Breast epithelium (tissue), 4 donors: ENCODE measurements around the gene RAP2A. TPM values are rescaled to one million over a fixed set of nuclear protein-coding genes. Genes with fewer than 3 reads are reported as not detected.

ENCODE experiments used
- DNase-seq, 2 donors: peaks; one replicate each; pipeline ENCODE4 v3.0.0-alpha.2; 2019; ENCODE audit warnings: low spot score in 2 of 2
- H3K27ac ChIP-seq, 2 donors: fragments of 200-600 bp; sonication (generic) in 1 of 2; one replicate each; pipeline ENCODE4 v1.5.1; 2016 to 2019; ENCODE audit warnings: mild to moderate bottlenecking in 1 of 2
- H3K27me3 ChIP-seq, 2 donors: fragments of 200-600 bp; sonication (generic) in 1 of 2; one replicate each; pipeline versions ENCODE4 v1.5.1 to v1.6.0; 2017 to 2019; ENCODE audit warnings: control low read depth in 1 of 2, mild to moderate bottlenecking in 1 of 2
- H3K36me3 ChIP-seq: fragments of 200-600 bp; one replicate; pipeline ENCODE4 v1.5.1; 2019
- H3K4me1 ChIP-seq, 2 donors: fragments of 200-600 bp; sonication (generic); one replicate each; pipeline ENCODE4 v1.5.1; 2016 to 2019; ENCODE audit warnings: control low read depth in 1 of 2
- H3K4me3 ChIP-seq, 3 donors: fragments of 200-600 bp; sonication (generic); 1 replicate in 2 of 3; 2 replicates in 1 of 3; pipeline ENCODE4 v1.5.1; 2016 to 2019; ENCODE audit warnings: mild to moderate bottlenecking in 3 of 3, moderate library complexity in 2 of 3
- H3K9me3 ChIP-seq, 2 donors: fragments of 200-600 bp; sonication (generic) in 1 of 2; one replicate each; pipeline ENCODE4 v1.5.1; 2016 to 2019; ENCODE audit warnings: control low read depth in 1 of 2
- POLR2A ChIP-seq: fragments of 450-650 bp; IDR thresholded peaks from one replicate; pipeline ENCODE4 v1.6.1; 2016; ENCODE audit warnings: antibody characterized with exemption, mild to moderate bottlenecking, moderate library complexity
- POLR2AphosphoS5 ChIP-seq, 3 donors: sonication (generic); formaldehyde crosslinking; IDR thresholded peaks; one replicate each; pipeline ENCODE4 v1.6.1; 2017; ENCODE audit warnings: antibody characterized with exemption in 3 of 3
- intact Hi-C: fragments of 100-400 bp; cut with DNase I; formaldehyde crosslinking; loops from one replicate; pipeline ENCODE4 v1.15.1; 2023; ENCODE audit warnings: low total_unique reads
- total RNA-seq, 3 donors: library from RNA; depleted of rRNA; stranded (reverse); fragments of >200 nt; gene quantifications; one replicate each; pipeline ENCODE4 v1.1.0, GENCODE V29; 2016
- TF ChIP-seq, protein P1 (sequence below), 3 donors: fragments of 450-650 bp; IDR thresholded peaks; one replicate each; pipeline ENCODE4 v1.5.1; 2016 to 2017; ENCODE audit warnings: antibody characterized with exemption in 3 of 3, mild to moderate bottlenecking in 3 of 3, moderate library complexity in 3 of 3

Gene RAP2A
- 10 to 100 TPM; 19.0 to 32.8 (median 20.0) TPM for total RNA-seq

DNA sequence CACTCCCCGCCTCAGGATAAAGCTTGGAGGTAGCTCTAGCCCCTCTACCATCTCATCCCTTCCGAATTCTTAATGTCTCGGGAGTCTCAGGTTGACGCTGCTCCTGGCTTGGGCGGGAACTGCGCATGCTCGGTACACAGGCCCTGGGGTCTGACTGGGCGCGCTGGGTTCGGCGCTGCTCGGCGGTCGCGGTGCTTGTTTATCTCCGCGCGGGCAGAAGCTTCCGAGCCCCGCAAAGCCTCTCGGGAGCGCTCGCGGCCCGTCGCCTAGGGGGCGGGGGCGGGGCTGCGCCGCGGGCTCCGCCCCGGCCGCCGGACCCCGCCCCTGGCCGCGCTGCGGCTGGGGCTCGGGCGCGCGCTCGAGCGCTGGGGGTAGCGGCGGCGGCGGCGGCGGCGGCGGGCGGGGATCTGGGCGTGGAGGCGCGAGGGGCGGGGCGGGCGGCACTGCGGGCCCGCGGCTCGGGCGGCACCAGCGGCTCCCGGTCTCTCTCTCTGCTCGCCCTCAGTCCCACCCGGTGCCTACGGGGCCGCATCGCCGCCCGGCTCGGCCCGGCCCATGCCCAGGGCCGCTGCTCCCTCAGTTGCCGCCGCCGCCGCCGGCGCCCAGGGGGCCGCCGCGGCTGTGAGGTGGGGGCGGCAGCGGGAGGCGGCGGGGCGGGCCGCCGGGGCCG, at the start of gene RAP2A:
Gene RAP2A (plus strand): TSS at position 443 of the 670 bp plus-strand sequence. CDS start 302 bp downstream, outside the sequence.
- intact Hi-C loops: no loop called here
- DNase-seq: peak; percentile 82
- Histone ChIP-seq H3K9me3 (no peaks in the 10 kb centered on the region), H3K36me3 (no peaks in the 10 kb centered on the region), H3K4me1 (peaks cover 0 to 5% of the 10 kb centered on the region in 2 donors), H3K27me3 (no peaks in the 10 kb centered on the region), H3K27ac (peak within 1 kb of the TSS; percentile 99), H3K4me3 (peak within 1 kb of the TSS; percentile 81 to 88 (median 87))
- TF ChIP-seq POLR2AphosphoS5 (IDR thresholded peaks at IDR 0.05): peak; percentile 72 to 79 (median 76)
- TF ChIP-seq POLR2A: peak; percentile 38
- TF ChIP-seq, protein P1, sequence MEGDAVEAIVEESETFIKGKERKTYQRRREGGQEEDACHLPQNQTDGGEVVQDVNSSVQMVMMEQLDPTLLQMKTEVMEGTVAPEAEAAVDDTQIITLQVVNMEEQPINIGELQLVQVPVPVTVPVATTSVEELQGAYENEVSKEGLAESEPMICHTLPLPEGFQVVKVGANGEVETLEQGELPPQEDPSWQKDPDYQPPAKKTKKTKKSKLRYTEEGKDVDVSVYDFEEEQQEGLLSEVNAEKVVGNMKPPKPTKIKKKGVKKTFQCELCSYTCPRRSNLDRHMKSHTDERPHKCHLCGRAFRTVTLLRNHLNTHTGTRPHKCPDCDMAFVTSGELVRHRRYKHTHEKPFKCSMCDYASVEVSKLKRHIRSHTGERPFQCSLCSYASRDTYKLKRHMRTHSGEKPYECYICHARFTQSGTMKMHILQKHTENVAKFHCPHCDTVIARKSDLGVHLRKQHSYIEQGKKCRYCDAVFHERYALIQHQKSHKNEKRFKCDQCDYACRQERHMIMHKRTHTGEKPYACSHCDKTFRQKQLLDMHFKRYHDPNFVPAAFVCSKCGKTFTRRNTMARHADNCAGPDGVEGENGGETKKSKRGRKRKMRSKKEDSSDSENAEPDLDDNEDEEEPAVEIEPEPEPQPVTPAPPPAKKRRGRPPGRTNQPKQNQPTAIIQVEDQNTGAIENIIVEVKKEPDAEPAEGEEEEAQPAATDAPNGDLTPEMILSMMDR (IDR thresholded peaks at IDR 0.05): no peak

DNA sequence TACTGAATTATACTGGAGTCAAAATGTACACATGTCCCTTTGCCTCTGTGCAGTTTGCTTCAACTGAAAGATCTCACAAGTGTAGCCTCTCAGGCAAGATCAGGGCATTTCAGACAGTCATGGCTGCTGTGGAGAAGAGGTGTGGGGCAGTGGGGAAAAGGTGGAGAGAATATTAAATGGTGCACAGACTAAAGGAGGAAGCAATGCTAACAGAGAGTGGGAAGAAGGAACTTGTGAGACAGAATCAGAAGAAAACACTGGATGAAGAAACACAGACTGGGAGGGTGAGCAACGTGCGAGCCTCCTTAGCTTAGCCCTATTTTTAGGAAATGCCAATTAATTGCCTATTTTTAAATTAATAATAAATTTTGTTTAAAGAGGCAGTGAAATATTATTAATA, 49.6 kb upstream of the RAP2A start:
- no peak for DNase-seq
- H3K9me3 ChIP-seq: no peaks in the 10 kb centered on the region
- TF ChIP-seq POLR2A (no peak), POLR2AphosphoS5 (IDR thresholded peaks at IDR 0.05) (no peak)
- TF ChIP-seq, protein P1 (IDR thresholded peaks at IDR 0.05): no peak
- H3K4me3 ChIP-seq: no peak overlapping the region
- no peaks in the 10 kb centered on the region for H3K27me3 ChIP-seq
- intact Hi-C loops: no loop called here
- no peak overlapping the region for H3K27ac ChIP-seq
- no peaks in the 10 kb centered on the region for H3K4me1 ChIP-seq
- H3K36me3 ChIP-seq: no peaks in the 10 kb centered on the region

DNA sequence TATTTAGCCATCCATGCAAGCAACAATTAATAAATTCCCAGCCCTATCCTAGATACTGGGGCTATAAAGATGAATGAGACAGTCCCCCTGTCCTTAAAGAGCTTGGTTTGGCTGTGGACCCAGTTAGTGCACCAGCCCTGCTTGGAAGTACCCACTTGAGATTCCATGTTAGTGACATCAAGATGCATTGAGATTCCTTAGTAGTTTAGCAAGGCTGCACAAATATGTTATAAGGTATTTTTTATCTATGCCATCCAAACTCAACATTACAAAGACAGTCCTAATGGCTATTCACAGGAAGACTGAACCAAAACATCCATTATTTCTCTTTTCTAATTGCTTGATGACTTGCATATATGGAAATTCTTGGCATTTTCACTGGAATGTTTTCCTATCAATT, 48.8 kb upstream of the RAP2A start:
- Histone ChIP-seq H3K4me1 (no peaks in the 10 kb centered on the region), H3K27ac (no peak overlapping the region), H3K36me3 (no peaks in the 10 kb centered on the region), H3K9me3 (no peaks in the 10 kb centered on the region), H3K4me3 (no peak overlapping the region), H3K27me3 (no peaks in the 10 kb centered on the region)
- TF ChIP-seq, protein P1 (IDR thresholded peaks at IDR 0.05): no peak
- TF ChIP-seq POLR2AphosphoS5 (IDR thresholded peaks at IDR 0.05): no peak
- TF ChIP-seq POLR2A: no peak
- no peak for DNase-seq
- intact Hi-C loops: no loop called here

DNA sequence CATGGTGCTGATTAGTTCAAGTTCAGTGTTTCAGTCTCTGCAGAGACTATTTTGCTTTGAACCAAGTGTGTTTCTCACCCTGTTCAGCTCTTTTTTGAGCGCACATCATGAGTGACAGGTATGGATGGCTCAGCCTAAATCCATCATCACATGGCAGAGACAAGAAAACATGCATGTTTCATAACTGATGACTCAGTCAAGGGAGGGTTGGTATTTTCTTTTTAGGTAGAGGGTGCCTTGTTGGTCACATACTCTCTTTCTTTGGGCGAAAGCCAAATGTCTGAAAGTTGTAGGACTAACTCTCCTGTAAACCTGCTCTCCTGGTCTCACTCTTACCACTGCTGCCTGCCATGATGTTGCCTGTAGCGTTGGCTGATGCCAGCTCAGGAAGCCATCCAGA, 48.1 kb upstream of the RAP2A start:
- Histone ChIP-seq H3K9me3 (no peaks in the 10 kb centered on the region), H3K36me3 (no peaks in the 10 kb centered on the region), H3K4me3 (no peak overlapping the region), H3K27ac (no peak overlapping the region), H3K4me1 (no peaks in the 10 kb centered on the region), H3K27me3 (no peaks in the 10 kb centered on the region)
- intact Hi-C loops: no loop called here
- DNase-seq: no peak
- TF ChIP-seq POLR2AphosphoS5 (IDR thresholded peaks at IDR 0.05): no peak
- TF ChIP-seq, protein P1 (IDR thresholded peaks at IDR 0.05): no peak
- TF ChIP-seq POLR2A: no peak

DNA sequence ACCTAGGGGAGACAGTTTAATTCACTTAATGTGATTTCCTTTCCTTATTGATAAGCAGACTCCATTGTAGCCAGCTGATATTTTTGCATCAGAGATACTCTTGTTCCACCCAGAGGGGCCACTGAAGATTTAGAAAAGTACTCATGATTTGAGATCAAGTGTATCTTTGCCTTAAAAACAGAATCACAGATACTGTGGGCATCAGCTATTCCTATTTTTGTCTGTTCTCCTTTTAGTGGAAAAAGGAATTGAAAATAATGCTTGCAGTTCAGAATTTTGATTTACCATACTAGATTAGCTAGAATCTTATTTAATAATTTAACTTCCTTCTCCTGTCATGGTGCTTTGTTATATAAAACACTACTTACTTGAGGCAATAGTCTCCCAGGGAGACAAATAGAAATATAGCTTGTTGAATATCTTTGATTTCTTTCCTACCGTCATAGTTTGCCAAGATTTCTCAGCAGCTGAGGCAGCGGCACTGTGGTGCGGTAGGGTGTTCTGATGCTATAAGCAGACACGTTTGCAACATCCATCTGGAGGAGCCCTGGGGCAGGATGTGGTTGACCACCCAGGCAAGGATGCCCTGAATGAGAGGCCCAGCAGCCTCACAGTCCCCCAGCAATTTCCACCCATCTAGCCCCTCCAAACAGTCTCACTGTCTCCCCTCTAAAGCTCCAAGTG, 47.0 kb upstream of the RAP2A start:
- Histone ChIP-seq H3K27ac (no peak overlapping the region), H3K4me1 (no peaks in the 10 kb centered on the region), H3K4me3 (no peak overlapping the region), H3K36me3 (peaks cover 4% of the 10 kb centered on the region), H3K27me3 (no peaks in the 10 kb centered on the region), H3K9me3 (no peaks in the 10 kb centered on the region)
- no peak for TF ChIP-seq POLR2AphosphoS5 (IDR thresholded peaks at IDR 0.05)
- TF ChIP-seq, protein P1 (IDR thresholded peaks at IDR 0.05): no peak
- TF ChIP-seq POLR2A: no peak
- no peak for DNase-seq
- intact Hi-C loops: no loop called here
